ENCODE measurements around the gene G0S2.

DNA sequence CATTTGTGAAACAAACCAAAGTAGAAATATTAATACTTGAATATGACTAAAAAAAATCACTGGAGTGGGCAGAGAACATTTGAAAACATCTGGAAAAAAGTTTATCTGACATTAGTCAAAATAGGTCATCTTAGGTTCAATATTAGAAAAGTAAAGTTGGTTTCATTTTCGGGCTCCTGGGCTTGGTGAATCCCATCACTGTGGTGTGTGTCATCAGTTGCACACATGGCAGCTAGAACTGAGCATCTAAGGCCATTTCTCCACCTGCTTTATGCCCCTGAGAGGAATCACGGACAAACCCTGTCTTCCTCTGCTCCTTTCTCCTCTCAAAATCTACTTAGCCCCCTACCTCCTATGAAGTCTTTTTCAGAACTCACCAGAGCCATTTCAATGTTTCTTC lies 34.9 kb downstream of the G0S2 start:
- TF ChIP-seq, protein P1, sequence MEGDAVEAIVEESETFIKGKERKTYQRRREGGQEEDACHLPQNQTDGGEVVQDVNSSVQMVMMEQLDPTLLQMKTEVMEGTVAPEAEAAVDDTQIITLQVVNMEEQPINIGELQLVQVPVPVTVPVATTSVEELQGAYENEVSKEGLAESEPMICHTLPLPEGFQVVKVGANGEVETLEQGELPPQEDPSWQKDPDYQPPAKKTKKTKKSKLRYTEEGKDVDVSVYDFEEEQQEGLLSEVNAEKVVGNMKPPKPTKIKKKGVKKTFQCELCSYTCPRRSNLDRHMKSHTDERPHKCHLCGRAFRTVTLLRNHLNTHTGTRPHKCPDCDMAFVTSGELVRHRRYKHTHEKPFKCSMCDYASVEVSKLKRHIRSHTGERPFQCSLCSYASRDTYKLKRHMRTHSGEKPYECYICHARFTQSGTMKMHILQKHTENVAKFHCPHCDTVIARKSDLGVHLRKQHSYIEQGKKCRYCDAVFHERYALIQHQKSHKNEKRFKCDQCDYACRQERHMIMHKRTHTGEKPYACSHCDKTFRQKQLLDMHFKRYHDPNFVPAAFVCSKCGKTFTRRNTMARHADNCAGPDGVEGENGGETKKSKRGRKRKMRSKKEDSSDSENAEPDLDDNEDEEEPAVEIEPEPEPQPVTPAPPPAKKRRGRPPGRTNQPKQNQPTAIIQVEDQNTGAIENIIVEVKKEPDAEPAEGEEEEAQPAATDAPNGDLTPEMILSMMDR (optimal IDR thresholded peaks at IDR 0.05 in 1 of 3, IDR thresholded peaks at IDR 0.05 in 1 of 3, conservative IDR thresholded peaks at IDR 0.05 in 1 of 3; ENCODE audit: extremely low read depth in 1 of 3, insufficient read depth in 2 of 3, low read length in 3 of 3) = no peak
- no peak for TF ChIP-seq EZH2 (IDR thresholded peaks at IDR 0.05; ENCODE audit: low read length)
